Suprapubic skin (tissue), 3 donors: ENCODE measurements around the gene SMIM14.
"Not testable (repeated sequence)": the region's sequence is repeated elsewhere in the genome, so short reads cannot be mapped to it uniquely, and the experiment has no call there.

Experiments
- CTCF ChIP-seq, 2 donors: fragments of 200-600 bp in 1 of 2; fragments of 450-650 bp in 1 of 2; sonication (generic) in 1 of 2; IDR thresholded peaks; one replicate each; pipeline ENCODE4 v1.5.1; 2016 to 2019; ENCODE audit warnings: antibody characterized with exemption in 2 of 2, mild to moderate bottlenecking in 1 of 2, moderate library complexity in 1 of 2
- EP300 ChIP-seq: sonication (generic); formaldehyde crosslinking; IDR thresholded peaks from one replicate; pipeline ENCODE4 v1.6.1; 2017; ENCODE audit warnings: antibody characterized with exemption
- POLR2A ChIP-seq, 2 donors: fragments of 450-650 bp; IDR thresholded peaks; one replicate each; pipeline ENCODE4 v1.6.1; 2017; ENCODE audit warnings: antibody characterized with exemption in 2 of 2, mild to moderate bottlenecking in 2 of 2, moderate library complexity in 2 of 2

- TF ChIP-seq CTCF (IDR thresholded peaks at IDR 0.05); POLR2A (IDR thresholded peaks at IDR 0.05); EP300: not testable (repeated sequence)
Measured at GRCh38 chr4:39544080-39544479, 94.6 kb downstream of the SMIM14 start.
